Superior temporal gyrus (tissue), 1 donor: ENCODE results near the gene PHF20.
A peak's percentile ranks its signal among the peaks of the same experiment; 100 is the strongest.
"Not testable (repeated sequence)": the region's sequence is repeated elsewhere in the genome, so short reads cannot be mapped to it uniquely, and the experiment has no call there.

Source experiments
- DNase-seq: peaks from one replicate; pipeline ENCODE4 v3.0.0-alpha.2; 2016; ENCODE audit errors: extremely low spot score

PHF20 gene

GRCh38 chr20:35838205-35838604, 66.4 kb downstream of the PHF20 start:
- no peak for DNase-seq

GRCh38 chr20:35839904-35840303, 68.1 kb downstream of the PHF20 start:
- no peak for DNase-seq

GRCh38 chr20:35840421-35840820, 68.6 kb downstream of the PHF20 start:
- no peak for DNase-seq

GRCh38 chr20:35842361-35842760, 70.5 kb downstream of the PHF20 start:
- DNase-seq = no peak

- not testable (repeated sequence) for DNase-seq
These were observed 72.1 kb downstream of the PHF20 start for GRCh38 chr20:35843894-35844293.

GRCh38 chr20:35845561-35845960, 73.7 kb downstream of the PHF20 start:
- no peak for DNase-seq

GRCh38 chr20:35849706-35850105, 77.9 kb downstream of the PHF20 start:
- DNase-seq = peak; percentile 65

GRCh38 chr20:35851659-35852058, 79.8 kb downstream of the PHF20 start:
- DNase-seq = not testable (repeated sequence)

GRCh38 chr20:35854713-35855348, 83.0 kb downstream of the PHF20 start:
- DNase-seq = no peak

GRCh38 chr20:35855641-35856040, 83.8 kb downstream of the PHF20 start:
- not testable (repeated sequence) for DNase-seq

GRCh38 chr20:35856866-35857265, 85.1 kb downstream of the PHF20 start:
- no peak for DNase-seq

- no peak for DNase-seq
These were observed 94.8 kb downstream of the PHF20 start for GRCh38 chr20:35866418-35867202.

- no peak for DNase-seq
These were observed 98.9 kb downstream of the PHF20 start for GRCh38 chr20:35870541-35871258.

- DNase-seq = no peak
These were observed 99.5 kb downstream of the PHF20 start for GRCh38 chr20:35871259-35871771.

- no peak for DNase-seq
These were observed 104.2 kb downstream of the PHF20 start for GRCh38 chr20:35876033-35876320.

- DNase-seq = no peak
These were observed 105.8 kb downstream of the PHF20 start for GRCh38 chr20:35877611-35878010.

GRCh38 chr20:35878113-35878625, 106.4 kb downstream of the PHF20 start:
- DNase-seq = no peak

GRCh38 chr20:35881676-35882075, 109.9 kb downstream of the PHF20 start:
- no peak for DNase-seq

- DNase-seq = not testable (repeated sequence)
These were observed 110.8 kb downstream of the PHF20 start for GRCh38 chr20:35882427-35883161.

GRCh38 chr20:35883336-35883777, 111.5 kb downstream of the PHF20 start:
- DNase-seq = no peak

- peak; percentile 88 for DNase-seq
These were observed 112.1 kb downstream of the PHF20 start for GRCh38 chr20:35883778-35884540.
